ENCODE results near the gene SIGLEC12.
A peak's percentile ranks its signal among the peaks of the same experiment; 100 is the strongest.
"Not testable (repeated sequence)": the region's sequence is repeated elsewhere in the genome, so short reads cannot be mapped to it uniquely, and the experiment has no call there.

Gene SIGLEC12

DNA sequence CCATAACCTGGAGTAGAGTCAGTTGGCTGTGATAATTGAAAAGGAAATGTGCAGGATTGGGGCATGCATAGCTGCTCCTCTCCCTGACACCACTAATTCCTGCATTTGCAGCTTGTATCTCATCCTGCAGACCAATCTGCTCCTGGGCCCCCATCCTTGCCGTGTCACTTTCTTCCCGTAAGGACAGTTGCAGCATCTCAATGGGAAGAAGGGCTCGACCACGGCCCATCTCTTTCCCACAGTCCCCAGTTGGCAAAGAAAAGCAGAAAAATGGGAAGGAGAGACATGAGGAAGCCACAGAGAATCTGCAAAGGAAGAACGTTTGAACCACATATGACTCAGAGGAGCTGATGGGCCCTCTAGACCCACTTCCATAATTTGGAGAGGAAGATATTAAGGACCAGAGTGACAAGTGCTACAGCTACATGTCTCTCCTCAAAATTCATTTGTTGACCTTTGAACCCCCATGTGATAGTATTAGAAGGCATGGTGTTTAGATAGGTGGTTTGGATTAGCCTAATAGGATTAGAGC, 1.8 kb upstream of the SIGLEC12 start:
- CTCF ChIA-PET = interaction anchor here (1.2 to 7.9 kb wide), 3 partner anchors 13 to 106 kb away, joined by 3 to 45 read pairs (median 8); no protein-coding TSS in a partner anchor
- peak in 2 of 3 donors; percentile 51 to 55 for DNase-seq
- no peaks in the 10 kb centered on the region for H3K36me3 ChIP-seq (ENCODE audit: control insufficient read depth in 4 of 4, insufficient read depth in 4 of 4, low read length in 3 of 4)
- POLR2A ChIA-PET = interaction anchor here (0.6 kb wide), 1 partner anchor 1225 kb away, joined by 4 read pairs; no protein-coding TSS in a partner anchor
- peak overlapping the region in 1 of 7 experiments; percentile 5 for H3K4me3 ChIP-seq (ENCODE audit: control insufficient read depth in 1 of 7, extremely low read depth in 1 of 7, insufficient read depth in 4 of 7, low read depth in 2 of 7, low read length in 6 of 7)
- 0% methylated on average over 1 of the region's 5 CpGs for WGBS (ENCODE audit: insufficient coverage)
- peaks cover 1 to 46% (median 41%) of the 10 kb centered on the region in 4 experiments for H3K4me1 ChIP-seq (ENCODE audit: control extremely low read depth in 1 of 4, control insufficient read depth in 4 of 4, insufficient read depth in 4 of 4, low read length in 3 of 4)
- no peaks in the 10 kb centered on the region for H3K27me3 ChIP-seq (replicated peaks in 2 of 5; ENCODE audit: control insufficient read depth in 4 of 5, insufficient read depth in 5 of 5, low read length in 4 of 5)
- peaks cover 0 to 11% (median 2%) of the 10 kb centered on the region in 5 experiments for H3K9me3 ChIP-seq (ENCODE audit: control extremely low read depth in 1 of 5, control insufficient read depth in 4 of 5, insufficient read depth in 2 of 5, low read depth in 1 of 5, low read length in 4 of 5)
- H3K27ac ChIP-seq (ENCODE audit: insufficient read depth in 1 of 2, low read depth in 1 of 2, low read length in 2 of 2, poor library complexity in 1 of 2, severe bottlenecking in 2 of 2) = no peak overlapping the region

DNA sequence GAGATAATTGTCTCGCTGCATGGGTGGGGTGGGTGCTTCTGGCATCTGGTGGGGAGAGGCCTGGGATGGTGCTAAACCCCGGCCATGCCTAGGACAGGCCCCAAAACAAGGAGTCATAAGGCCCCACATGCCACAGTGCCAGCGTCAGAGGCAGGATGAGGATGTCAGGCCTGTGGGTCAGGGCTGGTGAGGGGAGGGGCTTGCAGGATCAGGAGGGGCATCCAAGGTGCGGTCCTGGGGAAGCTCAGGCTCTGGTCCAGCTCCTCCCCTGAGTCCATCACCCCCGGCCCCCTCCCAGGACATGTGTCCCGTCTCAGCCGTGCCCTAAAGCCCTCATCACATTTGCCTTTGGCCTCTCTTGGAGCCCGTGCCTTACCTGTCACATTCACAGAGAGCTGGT, 669 bp downstream of the SIGLEC12 start:
- CTCF ChIA-PET = interaction anchor here (1.1 kb wide), 1 partner anchor 14 kb away, joined by 3 read pairs; no protein-coding TSS in a partner anchor
- H3K36me3 ChIP-seq (ENCODE audit: control insufficient read depth in 4 of 4, insufficient read depth in 4 of 4, low read length in 3 of 4); POLR2A ChIA-PET; DNase-seq; H3K9me3 ChIP-seq (ENCODE audit: control extremely low read depth in 1 of 5, control insufficient read depth in 4 of 5, insufficient read depth in 2 of 5, low read depth in 1 of 5, low read length in 4 of 5); H3K27ac ChIP-seq (ENCODE audit: insufficient read depth in 1 of 2, low read depth in 1 of 2, low read length in 2 of 2, poor library complexity in 1 of 2, severe bottlenecking in 2 of 2); H3K27me3 ChIP-seq (replicated peaks in 2 of 5; ENCODE audit: control insufficient read depth in 4 of 5, insufficient read depth in 5 of 5, low read length in 4 of 5): not testable (repeated sequence)
- WGBS (ENCODE audit: insufficient coverage) = 42% methylated on average over 2 of the region's 8 CpGs
- peaks cover 0 to 37% (median 34%) of the 10 kb centered on the region in 4 experiments for H3K4me1 ChIP-seq (ENCODE audit: control extremely low read depth in 1 of 4, control insufficient read depth in 4 of 4, insufficient read depth in 4 of 4, low read length in 3 of 4)
- peak overlapping the region in 1 of 7 experiments; percentile 44 for H3K4me3 ChIP-seq (ENCODE audit: control insufficient read depth in 1 of 7, extremely low read depth in 1 of 7, insufficient read depth in 4 of 7, low read depth in 2 of 7, low read length in 6 of 7)

DNA sequence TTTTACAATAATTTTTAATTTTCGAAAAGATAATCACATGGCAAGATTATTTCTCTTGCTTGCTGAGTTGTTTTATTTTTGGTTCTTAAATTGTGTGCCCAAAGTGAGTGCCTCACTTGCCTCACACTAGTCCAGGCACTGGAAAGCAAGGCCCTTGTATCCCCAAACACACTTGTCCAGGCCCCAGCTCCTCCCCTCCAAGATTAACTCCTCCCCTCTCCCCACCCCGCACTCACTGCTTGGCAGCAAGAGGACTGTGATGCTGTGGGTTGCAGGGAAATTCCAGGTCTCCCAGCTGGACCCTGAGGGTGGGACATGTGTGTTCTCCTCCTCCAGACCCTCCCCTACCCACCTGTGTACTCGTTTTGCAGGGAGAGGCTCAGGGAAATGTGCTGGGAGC, 3.9 kb downstream of the SIGLEC12 start:
- Histone ChIP-seq H3K27me3 (replicated peaks in 2 of 5; ENCODE audit: control insufficient read depth in 4 of 5, insufficient read depth in 5 of 5, low read length in 4 of 5) (no peaks in the 10 kb centered on the region), H3K4me1 (ENCODE audit: control extremely low read depth in 1 of 4, control insufficient read depth in 4 of 4, insufficient read depth in 4 of 4, low read length in 3 of 4) (peaks cover 1 to 38% (median 29%) of the 10 kb centered on the region in 4 experiments), H3K4me3 (ENCODE audit: control insufficient read depth in 1 of 7, extremely low read depth in 1 of 7, insufficient read depth in 4 of 7, low read depth in 2 of 7, low read length in 6 of 7) (no peak overlapping the region), H3K27ac (ENCODE audit: insufficient read depth in 1 of 2, low read depth in 1 of 2, low read length in 2 of 2, poor library complexity in 1 of 2, severe bottlenecking in 2 of 2) (no peak overlapping the region), H3K36me3 (ENCODE audit: control insufficient read depth in 4 of 4, insufficient read depth in 4 of 4, low read length in 3 of 4) (no peaks in the 10 kb centered on the region), H3K9me3 (ENCODE audit: control extremely low read depth in 1 of 5, control insufficient read depth in 4 of 5, insufficient read depth in 2 of 5, low read depth in 1 of 5, low read length in 4 of 5) (no peaks in the 10 kb centered on the region)
- CTCF ChIA-PET = interaction anchor here (0.7 kb wide), 1 partner anchor 12 kb away, joined by 3 read pairs; no protein-coding TSS in a partner anchor
- POLR2A ChIA-PET = no interaction called here
- 33% methylated on average over 1 of the region's 3 CpGs for WGBS (ENCODE audit: insufficient coverage)
- no peak for DNase-seq

DNA sequence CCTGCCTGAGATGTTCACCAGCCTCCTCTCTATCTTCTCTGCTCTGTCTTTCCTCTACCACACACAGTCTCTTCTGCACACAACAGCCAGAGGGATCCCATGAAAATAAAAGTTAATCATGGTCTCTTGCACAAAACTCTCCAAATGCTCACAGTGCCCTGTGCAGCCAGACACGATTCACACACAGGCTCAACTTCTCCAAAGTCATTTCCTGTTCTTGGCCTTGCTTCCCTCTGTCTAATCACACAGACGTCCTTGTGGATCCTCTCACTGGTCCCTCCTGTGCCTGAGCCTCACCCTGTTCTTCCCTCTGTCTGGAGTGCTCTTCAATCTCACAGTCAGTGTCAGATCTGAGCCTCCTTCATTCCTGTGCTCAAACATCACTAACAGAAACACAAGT, 7.8 kb downstream of the SIGLEC12 start:
- Histone ChIP-seq H3K4me1 (ENCODE audit: control extremely low read depth in 1 of 4, control insufficient read depth in 4 of 4, insufficient read depth in 4 of 4, low read length in 3 of 4) (peaks cover 1 to 17% (median 7%) of the 10 kb centered on the region in 4 experiments), H3K9me3 (ENCODE audit: control extremely low read depth in 1 of 5, control insufficient read depth in 4 of 5, insufficient read depth in 2 of 5, low read depth in 1 of 5, low read length in 4 of 5) (no peaks in the 10 kb centered on the region), H3K4me3 (ENCODE audit: control insufficient read depth in 1 of 7, extremely low read depth in 1 of 7, insufficient read depth in 4 of 7, low read depth in 2 of 7, low read length in 6 of 7) (no peak overlapping the region), H3K27me3 (replicated peaks in 2 of 5; ENCODE audit: control insufficient read depth in 4 of 5, insufficient read depth in 5 of 5, low read length in 4 of 5) (peaks cover 0 to 12% (median 0%) of the 10 kb centered on the region in 5 experiments), H3K36me3 (ENCODE audit: control insufficient read depth in 4 of 4, insufficient read depth in 4 of 4, low read length in 3 of 4) (no peaks in the 10 kb centered on the region), H3K27ac (ENCODE audit: insufficient read depth in 1 of 2, low read depth in 1 of 2, low read length in 2 of 2, poor library complexity in 1 of 2, severe bottlenecking in 2 of 2) (no peak overlapping the region)
- no peak for DNase-seq
- ChIA-PET POLR2A (no interaction called here), CTCF (no interaction called here)
- WGBS (ENCODE audit: insufficient coverage) = 0% methylated on average over 2 of the region's 2 CpGs

DNA sequence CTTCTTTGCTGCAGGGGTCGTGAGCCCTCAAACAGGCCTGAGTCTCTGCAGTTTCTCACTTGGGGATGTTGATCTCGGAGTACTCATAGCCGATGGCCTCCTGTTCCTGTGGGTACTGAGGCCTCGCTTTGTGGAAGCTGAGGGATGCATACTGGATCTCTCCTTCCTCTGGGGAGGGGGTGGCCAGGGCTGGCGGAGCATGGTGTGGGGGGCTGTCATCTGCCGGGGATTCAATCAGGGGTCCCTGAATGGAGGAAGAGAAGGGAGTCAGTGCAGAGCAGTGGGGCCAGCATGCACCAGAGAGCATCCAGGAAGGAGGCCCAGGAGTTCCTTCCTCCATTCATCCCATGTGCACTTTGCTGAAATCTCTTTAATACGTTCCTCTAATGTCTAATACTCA, 10.0 kb downstream of the SIGLEC12 start:
- WGBS (ENCODE audit: insufficient coverage) = 100% methylated on average over 3 of the region's 7 CpGs
- peaks cover 1 to 17% (median 7%) of the 10 kb centered on the region in 4 experiments for H3K4me1 ChIP-seq (ENCODE audit: control extremely low read depth in 1 of 4, control insufficient read depth in 4 of 4, insufficient read depth in 4 of 4, low read length in 3 of 4)
- no peak for DNase-seq
- POLR2A ChIA-PET = no interaction called here
- no peak overlapping the region for H3K27ac ChIP-seq (ENCODE audit: insufficient read depth in 1 of 2, low read depth in 1 of 2, low read length in 2 of 2, poor library complexity in 1 of 2, severe bottlenecking in 2 of 2)
- no peak overlapping the region for H3K4me3 ChIP-seq (ENCODE audit: control insufficient read depth in 1 of 7, extremely low read depth in 1 of 7, insufficient read depth in 4 of 7, low read depth in 2 of 7, low read length in 6 of 7)
- peaks cover 0 to 12% (median 0%) of the 10 kb centered on the region in 5 experiments for H3K27me3 ChIP-seq (replicated peaks in 2 of 5; ENCODE audit: control insufficient read depth in 4 of 5, insufficient read depth in 5 of 5, low read length in 4 of 5)
- H3K36me3 ChIP-seq (ENCODE audit: control insufficient read depth in 4 of 4, insufficient read depth in 4 of 4, low read length in 3 of 4) = no peaks in the 10 kb centered on the region
- no peaks in the 10 kb centered on the region for H3K9me3 ChIP-seq (ENCODE audit: control extremely low read depth in 1 of 5, control insufficient read depth in 4 of 5, insufficient read depth in 2 of 5, low read depth in 1 of 5, low read length in 4 of 5)
- CTCF ChIA-PET = no interaction called here

DNA sequence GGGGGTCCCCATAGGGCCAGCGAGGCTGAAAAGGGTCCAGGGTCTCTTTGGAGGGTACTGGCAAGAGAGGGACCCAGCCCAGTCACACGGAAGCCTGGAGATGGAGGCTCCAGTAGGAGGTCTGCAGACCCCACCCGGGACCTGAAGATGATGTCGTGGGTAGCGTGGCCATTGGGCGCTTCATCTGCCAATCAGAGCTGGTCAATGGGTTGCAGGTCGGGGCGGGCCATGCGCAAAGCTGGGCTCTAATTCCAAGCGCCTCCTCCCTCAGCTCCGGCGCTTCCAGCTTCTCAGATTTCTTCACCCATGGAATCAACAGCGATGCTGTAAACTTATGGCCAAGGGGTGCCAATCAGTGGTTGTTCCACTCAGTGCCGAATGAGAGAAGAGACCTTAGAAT, 10.9 kb downstream of the SIGLEC12 start:
- Histone ChIP-seq H3K4me3 (ENCODE audit: control insufficient read depth in 1 of 7, extremely low read depth in 1 of 7, insufficient read depth in 4 of 7, low read depth in 2 of 7, low read length in 6 of 7) (no peak overlapping the region), H3K36me3 (ENCODE audit: control insufficient read depth in 4 of 4, insufficient read depth in 4 of 4, low read length in 3 of 4) (no peaks in the 10 kb centered on the region), H3K4me1 (ENCODE audit: control extremely low read depth in 1 of 4, control insufficient read depth in 4 of 4, insufficient read depth in 4 of 4, low read length in 3 of 4) (peaks cover 1 to 17% (median 7%) of the 10 kb centered on the region in 4 experiments), H3K9me3 (ENCODE audit: control extremely low read depth in 1 of 5, control insufficient read depth in 4 of 5, insufficient read depth in 2 of 5, low read depth in 1 of 5, low read length in 4 of 5) (no peaks in the 10 kb centered on the region), H3K27ac (ENCODE audit: insufficient read depth in 1 of 2, low read depth in 1 of 2, low read length in 2 of 2, poor library complexity in 1 of 2, severe bottlenecking in 2 of 2) (no peak overlapping the region), H3K27me3 (replicated peaks in 2 of 5; ENCODE audit: control insufficient read depth in 4 of 5, insufficient read depth in 5 of 5, low read length in 4 of 5) (peaks cover 0 to 12% (median 0%) of the 10 kb centered on the region in 5 experiments)
- 48% methylated on average over 13 of the region's 14 CpGs for WGBS (ENCODE audit: insufficient coverage)
- CTCF ChIA-PET = no interaction called here
- POLR2A ChIA-PET = no interaction called here
- no peak for DNase-seq

DNA sequence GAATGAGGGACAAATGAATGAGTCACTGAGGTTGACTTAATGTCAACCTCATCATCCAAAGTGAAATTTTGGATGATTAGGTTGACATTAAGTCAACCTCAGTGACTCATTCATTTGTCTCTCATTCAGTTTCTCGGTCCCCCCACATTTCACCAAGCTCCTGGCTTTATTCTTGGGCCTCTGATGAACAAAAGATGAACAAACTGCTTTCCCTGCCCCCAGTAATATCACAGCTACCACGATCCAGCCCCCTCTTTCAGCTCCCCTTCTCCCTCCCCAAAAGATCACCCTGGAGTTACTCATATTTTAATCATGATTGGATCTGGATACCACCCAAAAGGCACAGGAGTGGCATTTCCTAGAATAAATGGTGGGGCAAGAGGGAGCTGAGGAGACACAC, 12.5 kb downstream of the SIGLEC12 start:
- DNase-seq = no peak
- WGBS (ENCODE audit: insufficient coverage) = 69% methylated on average over 1 of the region's 2 CpGs
- POLR2A ChIA-PET = no interaction called here
- H3K36me3 ChIP-seq (ENCODE audit: control insufficient read depth in 4 of 4, insufficient read depth in 4 of 4, low read length in 3 of 4) = no peaks in the 10 kb centered on the region
- H3K27ac ChIP-seq (ENCODE audit: insufficient read depth in 1 of 2, low read depth in 1 of 2, low read length in 2 of 2, poor library complexity in 1 of 2, severe bottlenecking in 2 of 2) = no peak overlapping the region
- CTCF ChIA-PET = interaction anchor here (0.9 kb wide), 1 partner anchor 46 kb away, joined by 4 read pairs; no protein-coding TSS in a partner anchor
- H3K27me3 ChIP-seq (replicated peaks in 2 of 5; ENCODE audit: control insufficient read depth in 4 of 5, insufficient read depth in 5 of 5, low read length in 4 of 5) = peaks cover 0 to 16% (median 4%) of the 10 kb centered on the region in 5 experiments
- H3K9me3 ChIP-seq (ENCODE audit: control extremely low read depth in 1 of 5, control insufficient read depth in 4 of 5, insufficient read depth in 2 of 5, low read depth in 1 of 5, low read length in 4 of 5) = no peaks in the 10 kb centered on the region
- H3K4me1 ChIP-seq (ENCODE audit: control extremely low read depth in 1 of 4, control insufficient read depth in 4 of 4, insufficient read depth in 4 of 4, low read length in 3 of 4) = peaks cover 1 to 15% (median 7%) of the 10 kb centered on the region in 4 experiments
- H3K4me3 ChIP-seq (ENCODE audit: control insufficient read depth in 1 of 7, extremely low read depth in 1 of 7, insufficient read depth in 4 of 7, low read depth in 2 of 7, low read length in 6 of 7) = no peak overlapping the region

Measured in common myeloid progenitor, CD34-positive (primary cell).